ENCODE measurements around the gene STX2.

GRCh38 chr12:130809791-130810190 lies 29.3 kb downstream of the STX2 start:
- TF ChIP-seq CTCF (conservative IDR thresholded peaks at IDR 0.05; ENCODE audit: low read length) (no peak), EZH2phosphoT487 (IDR thresholded peaks at IDR 0.05; ENCODE audit: borderline replicate concordance) (no peak)

All from Loucy (cell line).